Suprapubic skin (tissue), 4 donors: ENCODE results near the gene GPR37L1. TPM values are rescaled to one million over a fixed set of nuclear protein-coding genes. Genes with fewer than 3 reads are reported as not detected.

Experiments used
- DNase-seq, 2 donors: peaks; one replicate each; pipeline ENCODE4 v3.0.0-alpha.2; 2019; ENCODE audit warnings: low spot score in 2 of 2
- H3K27ac ChIP-seq: fragments of 200-600 bp; sonication (generic); one replicate; pipeline ENCODE4 v1.5.1; 2019
- H3K27me3 ChIP-seq: fragments of 200-600 bp; sonication (generic); one replicate; pipeline ENCODE4 v1.5.1; 2019
- H3K36me3 ChIP-seq: fragments of 200-600 bp; sonication (generic); one replicate; pipeline ENCODE4 v1.5.1; 2019
- H3K4me1 ChIP-seq: fragments of 200-600 bp; sonication (generic); one replicate; pipeline ENCODE4 v1.5.1; 2019
- H3K4me3 ChIP-seq: fragments of 200-600 bp; sonication (generic); one replicate; pipeline ENCODE4 v1.5.1; 2019; ENCODE audit warnings: mild to moderate bottlenecking
- H3K9me3 ChIP-seq: fragments of 200-600 bp; sonication (generic); one replicate; pipeline ENCODE4 v1.5.1; 2019
- CTCF ChIP-seq, 2 donors: fragments of 200-600 bp in 1 of 2; fragments of 450-650 bp in 1 of 2; sonication (generic) in 1 of 2; IDR thresholded peaks; one replicate each; pipeline ENCODE4 v1.5.1; 2016 to 2019; ENCODE audit warnings: antibody characterized with exemption in 2 of 2, mild to moderate bottlenecking in 1 of 2, moderate library complexity in 1 of 2
- EP300 ChIP-seq: sonication (generic); formaldehyde crosslinking; IDR thresholded peaks from one replicate; pipeline ENCODE4 v1.6.1; 2017; ENCODE audit warnings: antibody characterized with exemption
- POLR2A ChIP-seq, 2 donors: fragments of 450-650 bp; IDR thresholded peaks; one replicate each; pipeline ENCODE4 v1.6.1; 2017; ENCODE audit warnings: antibody characterized with exemption in 2 of 2, mild to moderate bottlenecking in 2 of 2, moderate library complexity in 2 of 2
- POLR2AphosphoS5 ChIP-seq, 3 donors: sonication (generic); formaldehyde crosslinking; IDR thresholded peaks; one replicate each; pipeline ENCODE4 v1.6.1; 2017; ENCODE audit warnings: antibody characterized with exemption in 3 of 3
- WGBS: methylation state at CpG from one replicate; pipeline ENCODE4 v1.1.5; 2018; 5-methylcytosine and 5-hydroxymethylcytosine counted together
- total RNA-seq, 4 donors: library from RNA; depleted of rRNA; stranded (reverse); fragments of >200 nt; gene quantifications; one replicate each; pipeline ENCODE4 v1.1.0, GENCODE V29; 2016

The GPR37L1 gene
- total RNA-seq, 4 donors from 2014 or later = not detected

DNA sequence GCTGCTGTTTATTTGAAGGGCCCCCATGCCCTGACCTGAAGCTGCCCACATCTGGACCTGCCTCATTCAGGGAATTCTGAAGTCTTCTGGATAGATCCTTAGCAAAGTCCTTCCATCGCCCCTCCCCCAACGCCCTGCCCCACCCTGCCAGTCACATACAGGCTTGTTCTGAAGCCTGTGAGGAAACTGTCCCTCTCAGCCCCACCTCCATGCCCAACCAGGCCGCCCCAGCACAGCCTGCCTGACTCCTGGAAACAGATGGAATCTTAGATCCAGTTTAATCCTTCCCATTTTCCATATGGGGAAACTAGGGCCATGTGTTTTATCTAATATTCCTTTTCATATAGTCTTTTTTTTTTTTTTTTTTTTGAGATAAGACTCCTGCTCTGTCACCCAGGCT, 44.5 kb upstream of the GPR37L1 start:
- TF ChIP-seq POLR2A (IDR thresholded peaks at IDR 0.05) (no peak), CTCF (IDR thresholded peaks at IDR 0.05) (no peak), EP300 (no peak), POLR2AphosphoS5 (IDR thresholded peaks at IDR 0.05) (no peak)
- no peak overlapping the region for H3K4me3 ChIP-seq
- WGBS = 79% methylated on average over 3 of the region's 3 CpGs

DNA sequence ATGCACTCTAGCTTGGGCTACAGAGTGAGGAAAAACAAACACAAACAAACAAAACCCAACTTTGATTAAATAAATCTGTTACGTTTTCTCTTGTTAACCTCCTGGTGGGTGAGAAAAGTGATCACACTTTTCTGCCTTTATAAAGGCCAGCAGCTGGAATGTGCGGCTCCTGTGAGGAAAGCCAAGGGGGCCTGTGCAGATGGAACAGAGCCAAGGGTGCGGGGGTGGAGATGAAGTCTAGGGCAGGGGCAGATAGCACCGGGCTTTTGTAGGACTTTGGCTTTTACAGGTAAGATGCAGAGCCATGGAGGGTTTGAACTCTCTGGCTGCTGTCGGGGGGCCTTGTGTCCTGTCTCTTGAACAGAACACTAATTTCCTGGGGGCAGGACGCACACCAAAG, 40.7 kb upstream of the GPR37L1 start:
- no peak for TF ChIP-seq POLR2A (IDR thresholded peaks at IDR 0.05)
- no peak for TF ChIP-seq CTCF (IDR thresholded peaks at IDR 0.05)
- TF ChIP-seq EP300 = no peak
- TF ChIP-seq POLR2AphosphoS5 (IDR thresholded peaks at IDR 0.05) = no peak
- H3K9me3 ChIP-seq = no peaks in the 10 kb centered on the region
- H3K27me3 ChIP-seq = no peaks in the 10 kb centered on the region
- no peaks in the 10 kb centered on the region for H3K36me3 ChIP-seq
- WGBS = 77% methylated on average over 6 of the region's 6 CpGs
- H3K27ac ChIP-seq = no peak overlapping the region
- DNase-seq = no peak
- peaks cover 25% of the 10 kb centered on the region for H3K4me1 ChIP-seq
- H3K4me3 ChIP-seq = no peak overlapping the region

More for the DNA sequence above, 44.5 kb upstream of the GPR37L1 start:
- H3K4me1 ChIP-seq = no peaks in the 10 kb centered on the region
- H3K36me3 ChIP-seq = no peaks in the 10 kb centered on the region
- no peaks in the 10 kb centered on the region for H3K27me3 ChIP-seq
- no peak overlapping the region for H3K27ac ChIP-seq
- no peaks in the 10 kb centered on the region for H3K9me3 ChIP-seq
- DNase-seq = no peak

DNA sequence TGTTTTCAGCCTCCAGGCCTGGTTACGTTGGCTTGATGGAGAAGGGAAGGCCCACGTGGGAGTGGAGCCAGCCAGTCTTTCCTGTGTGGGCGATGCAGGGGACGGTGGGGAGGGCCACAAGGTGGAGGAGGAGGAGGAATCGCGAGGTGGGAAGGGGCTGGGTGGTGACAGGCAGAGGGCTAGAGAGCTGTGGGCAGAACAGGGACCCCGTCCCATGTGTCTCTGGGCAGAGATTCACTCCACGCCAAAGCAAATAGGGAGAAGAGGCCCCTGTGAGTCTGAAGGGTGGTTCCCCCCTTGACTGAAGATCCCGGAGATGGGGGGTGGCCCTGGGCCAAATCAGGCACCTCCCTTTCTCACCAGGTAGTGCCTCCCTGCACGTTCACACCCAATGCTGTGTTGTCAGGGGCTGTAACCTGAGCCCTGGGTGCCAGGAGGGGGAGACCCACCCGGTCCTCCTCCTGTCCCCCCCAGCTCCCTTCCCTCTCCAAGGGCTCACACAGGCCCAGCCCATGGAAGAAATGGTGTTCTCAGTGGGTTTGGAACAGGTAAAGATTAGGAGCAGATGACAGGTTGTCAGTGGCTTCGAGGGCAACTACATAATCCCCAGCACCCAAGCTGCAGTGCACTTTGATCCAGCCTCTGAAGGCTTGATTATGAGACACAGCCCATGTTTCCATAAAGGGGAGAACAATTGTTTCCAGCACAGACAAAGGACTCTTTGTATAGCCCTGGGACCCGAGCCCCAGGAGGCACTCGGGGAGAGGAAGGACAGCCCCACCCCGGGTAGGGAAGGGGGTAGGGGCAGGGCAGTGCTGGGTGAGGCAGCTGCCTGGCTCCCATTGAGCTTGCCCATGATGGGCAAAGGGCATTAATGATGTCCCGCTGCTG, 37.7 kb upstream of the GPR37L1 start:
- 46% methylated on average over 11 of the region's 16 CpGs for WGBS
- TF ChIP-seq POLR2AphosphoS5 (IDR thresholded peaks at IDR 0.05) (no peak), EP300 (no peak), CTCF (IDR thresholded peaks at IDR 0.05) (no peak), POLR2A (IDR thresholded peaks at IDR 0.05) (no peak)
- peak overlapping the region; percentile 67 for H3K27ac ChIP-seq
- H3K27me3 ChIP-seq = no peaks in the 10 kb centered on the region
- peaks cover 31% of the 10 kb centered on the region for H3K4me1 ChIP-seq
- no peak overlapping the region for H3K4me3 ChIP-seq
- no peaks in the 10 kb centered on the region for H3K36me3 ChIP-seq
- no peaks in the 10 kb centered on the region for H3K9me3 ChIP-seq
- DNase-seq = no peak

DNA sequence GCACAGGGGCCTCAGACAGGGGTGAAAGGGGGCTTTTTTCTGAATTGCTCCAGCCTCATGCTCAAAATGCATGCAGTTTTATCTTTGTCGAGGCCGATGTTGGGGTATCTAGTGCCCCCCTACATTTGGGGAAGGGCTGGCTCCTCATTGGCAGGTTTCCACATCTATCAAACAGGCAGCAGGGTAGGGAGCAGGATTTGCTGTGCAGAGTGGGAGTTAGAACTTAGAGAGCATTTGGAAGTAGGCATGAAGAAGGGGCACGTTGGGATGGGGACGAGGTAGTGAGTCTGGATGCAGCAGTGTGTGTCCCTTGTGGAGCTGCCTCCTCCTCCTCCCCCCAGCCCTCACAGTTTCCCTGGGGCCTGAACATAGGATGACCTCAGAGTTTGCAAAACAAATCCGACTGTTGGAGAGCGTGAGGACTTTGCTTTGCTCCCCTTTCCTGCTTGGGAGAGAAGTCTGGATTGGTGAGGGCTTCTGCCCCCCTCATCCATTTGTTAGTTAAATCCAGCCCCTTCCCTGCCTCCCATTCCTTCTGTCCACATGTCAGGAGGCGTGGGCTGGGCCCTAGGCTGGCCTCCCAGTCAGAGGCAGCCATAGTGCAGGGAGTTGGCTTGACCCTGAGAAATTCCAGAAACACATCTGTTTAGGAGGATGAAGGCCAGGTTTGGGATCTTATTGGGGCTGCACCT, 36.9 kb upstream of the GPR37L1 start:
- peak overlapping the region; percentile 67 for H3K27ac ChIP-seq

GRCh38 chr1:202086579-202087350, 36.0 kb upstream of the GPR37L1 start:
- 46% methylated on average over 5 of the region's 7 CpGs for WGBS
- peak overlapping the region; percentile 67 for H3K27ac ChIP-seq
- H3K27me3 ChIP-seq = no peaks in the 10 kb centered on the region
- no peaks in the 10 kb centered on the region for H3K9me3 ChIP-seq
- H3K36me3 ChIP-seq = no peaks in the 10 kb centered on the region
- peaks cover 31% of the 10 kb centered on the region for H3K4me1 ChIP-seq
- no peak overlapping the region for H3K4me3 ChIP-seq
- DNase-seq = no peak
- no peak for TF ChIP-seq CTCF (IDR thresholded peaks at IDR 0.05)
- TF ChIP-seq EP300 = no peak
- no peak for TF ChIP-seq POLR2A (IDR thresholded peaks at IDR 0.05)
- TF ChIP-seq POLR2AphosphoS5 (IDR thresholded peaks at IDR 0.05) = no peak

More for the DNA sequence above, 36.9 kb upstream of the GPR37L1 start:
- H3K4me3 ChIP-seq = no peak overlapping the region
- H3K27me3 ChIP-seq = no peaks in the 10 kb centered on the region
- H3K4me1 ChIP-seq = peaks cover 31% of the 10 kb centered on the region
- H3K36me3 ChIP-seq = no peaks in the 10 kb centered on the region
- no peak for DNase-seq
- WGBS = 46% methylated on average over 7 of the region's 7 CpGs
- TF ChIP-seq EP300 = no peak
- TF ChIP-seq POLR2AphosphoS5 (IDR thresholded peaks at IDR 0.05) = no peak
- no peaks in the 10 kb centered on the region for H3K9me3 ChIP-seq
